H1 (cell line): Measurements from ENCODE around the gene GPS2. TPM values are rescaled to one million over a fixed set of nuclear protein-coding genes. Genes with fewer than 3 reads are reported as not detected.

Source experiments
- CTCF ChIA-PET: fragments of 300-600 bp; sonication (Branson Sonifier 250); formaldehyde crosslinking; loops from one replicate; lab custom pipeline; 2021; ENCODE audit not compliant: partially characterized antibody; lab: Charles Lee
- POLR2A ChIA-PET: fragments of 300-600 bp; sonication (Branson Sonifier 250); formaldehyde crosslinking; loops from one replicate; lab custom pipeline; 2021; ENCODE audit warnings: inconsistent platforms; ENCODE audit not compliant: partially characterized antibody; lab: Charles Lee
- DNase-seq, 2 experiments: peaks; one replicate each; pipeline versions ENCODE4 v3.0.0 to v3.0.0-alpha.2; 2010 to 2022; ENCODE audit warnings: low spot score in 2 of 2, low read depth in 1 of 2, mixed read lengths in 1 of 2
- FAIRE-seq: peaks from 2 replicates; lab custom pipeline; 2011; peaks lifted over from hg19 to GRCh38; lab: Jason Lieb, UNC
- H2AFZ ChIP-seq: 2 replicates; pipeline ENCODE4 v1.8.1; 2012; ENCODE audit warnings: low read length, inconsistent platforms
- H2AK5ac ChIP-seq: 2 replicates; pipeline ENCODE4 v1.6.1; 2013; ENCODE audit warnings: low read depth, low read length
- H2BK120ac ChIP-seq: replicated peaks from 2 replicates; pipeline ENCODE3; 2013; ENCODE audit warnings: low read depth, low read length, inconsistent platforms
- H2BK12ac ChIP-seq: 2 replicates; pipeline ENCODE4 v1.6.1; 2013; ENCODE audit warnings: low read depth, low read length
- H2BK15ac ChIP-seq: 2 replicates; pipeline ENCODE4 v1.6.1; 2013; ENCODE audit warnings: low read length
- H2BK20ac ChIP-seq: 2 replicates; pipeline ENCODE4 v1.6.1; 2013; ENCODE audit warnings: low read length
- H2BK5ac ChIP-seq: 2 replicates; pipeline ENCODE4 v1.6.1; 2013; ENCODE audit warnings: low read depth, low read length
- H3K14ac ChIP-seq: 2 replicates; pipeline ENCODE4 v1.6.1; 2013; ENCODE audit warnings: inconsistent platforms; ENCODE audit not compliant: insufficient read length
- H3K18ac ChIP-seq: 2 replicates; pipeline ENCODE4 v1.6.1; 2013; ENCODE audit warnings: low read length; ENCODE audit errors: extremely low read depth
- H3K23ac ChIP-seq: 2 replicates; pipeline ENCODE4 v1.6.1; 2013; ENCODE audit warnings: inconsistent platforms; ENCODE audit not compliant: insufficient read length
- H3K23me2 ChIP-seq: 2 replicates; pipeline ENCODE4 v1.6.1; 2013; ENCODE audit warnings: low read depth, low read length
- H3K27ac ChIP-seq: 2 replicates; pipeline ENCODE4 v1.6.1; 2011; ENCODE audit warnings: low read depth, low read length, inconsistent platforms
- H3K27me3 ChIP-seq, 4 experiments: replicated peaks in 1 of 4; 1 replicate in 1 of 4; 2 replicates in 3 of 4; pipeline versions ENCODE4 v1.6.1 to v1.8.1; 2011 to 2013; ENCODE audit warnings: low read length in 3 of 4, mild to moderate bottlenecking in 3 of 4, inconsistent platforms in 2 of 4, mixed read lengths in 2 of 4, moderate library complexity in 1 of 4; ENCODE audit not compliant: control insufficient read depth in 3 of 4, insufficient read depth in 3 of 4; ENCODE audit errors: extremely low read depth in 1 of 4
- H3K36me3 ChIP-seq, 4 experiments: 2 replicates each; pipeline versions ENCODE4 v1.6.1 to v1.8.1; 2011 to 2013; ENCODE audit warnings: mild to moderate bottlenecking in 4 of 4, low read length in 3 of 4, moderate library complexity in 2 of 4, control low read depth in 1 of 4, inconsistent platforms in 1 of 4; ENCODE audit not compliant: insufficient read depth in 4 of 4, control insufficient read depth in 2 of 4
- H3K4ac ChIP-seq: replicated peaks from 2 replicates; pipeline ENCODE3; 2013; ENCODE audit warnings: low read length, low read depth, mixed read lengths, inconsistent platforms; ENCODE audit not compliant: insufficient read length
- H3K4me1 ChIP-seq, 4 experiments: replicated peaks in 1 of 4; 1 replicate in 1 of 4; 2 replicates in 3 of 4; pipeline versions ENCODE4 v1.6.1 to v1.8.1; 2011 to 2013; ENCODE audit warnings: low read length in 3 of 4, inconsistent platforms in 2 of 4, mixed read lengths in 1 of 4; ENCODE audit not compliant: insufficient read depth in 4 of 4, control insufficient read depth in 3 of 4
- H3K4me2 ChIP-seq, 2 experiments: 2 replicates each; pipeline versions ENCODE4 v1.6.1 to v1.8.1; 2011 to 2013; ENCODE audit warnings: low read depth in 2 of 2, low read length in 2 of 2, control low read depth in 1 of 2, inconsistent platforms in 1 of 2, mild to moderate bottlenecking in 1 of 2; ENCODE audit not compliant: insufficient read depth in 1 of 2
- H3K4me3 ChIP-seq, 4 experiments: fragments of 200-600, 300-600 bp in 1 of 4; sonication (generic), shearing (Covaris generic), sonication (Bioruptor Twin) in 1 of 4; 2 replicates each; pipeline versions ENCODE4 v1.5.1 to v1.8.1; 2011 to 2016; ENCODE audit warnings: low read length in 4 of 4, low read depth in 3 of 4, control low read depth in 2 of 4, inconsistent platforms in 2 of 4, mild to moderate bottlenecking in 2 of 4, mixed read lengths in 1 of 4, moderate library complexity in 1 of 4; ENCODE audit not compliant: insufficient read depth in 2 of 4; ENCODE audit errors: extremely low read depth in 1 of 4
- H3K56ac ChIP-seq: replicated peaks from 2 replicates; pipeline ENCODE3; 2013; ENCODE audit warnings: low read depth, mild to moderate bottlenecking, mixed read lengths, low read length, inconsistent platforms; ENCODE audit not compliant: insufficient read length
- H3K79me1 ChIP-seq: 2 replicates; pipeline ENCODE4 v1.6.1; 2013; ENCODE audit warnings: low read depth, low read length, control low read depth
- H3K79me2 ChIP-seq, 2 experiments: 2 replicates each; pipeline versions ENCODE4 v1.6.1 to v1.8.1; 2012 to 2013; ENCODE audit warnings: low read length in 2 of 2, mild to moderate bottlenecking in 2 of 2, inconsistent platforms in 1 of 2; ENCODE audit not compliant: insufficient read depth in 2 of 2, control insufficient read depth in 1 of 2
- H3K9ac ChIP-seq, 4 experiments: replicated peaks in 1 of 4; 1 replicate in 1 of 4; 2 replicates in 3 of 4; pipeline versions ENCODE4 v1.6.1 to v1.8.1; 2011 to 2013; ENCODE audit warnings: low read depth in 3 of 4, low read length in 3 of 4, control low read depth in 2 of 4, mild to moderate bottlenecking in 2 of 4, moderate library complexity in 2 of 4, inconsistent platforms in 1 of 4; ENCODE audit errors: extremely low read depth in 1 of 4
- H3K9me3 ChIP-seq, 2 experiments: 2 replicates each; pipeline versions ENCODE4 v1.6.1 to v1.8.1; 2012 to 2013; ENCODE audit warnings: mild to moderate bottlenecking in 2 of 2, moderate library complexity in 2 of 2, control low read depth in 1 of 2, inconsistent platforms in 1 of 2, low read depth in 1 of 2, low read length in 1 of 2, mixed read lengths in 1 of 2; ENCODE audit not compliant: insufficient read depth in 2 of 2
- H4K20me1 ChIP-seq, 2 experiments: replicated peaks in 1 of 2; 2 replicates each; pipeline versions ENCODE3 to v1.8.1; 2011 to 2013; ENCODE audit warnings: inconsistent platforms in 2 of 2, low read length in 2 of 2, mild to moderate bottlenecking in 1 of 2; ENCODE audit not compliant: insufficient read depth in 2 of 2, control insufficient read depth in 1 of 2
- H4K5ac ChIP-seq: 2 replicates; pipeline ENCODE4 v1.6.1; 2013; ENCODE audit warnings: low read length, low read depth, mixed read lengths, inconsistent platforms; ENCODE audit not compliant: insufficient read length
- H4K8ac ChIP-seq: 2 replicates; pipeline ENCODE4 v1.8.0; 2013; ENCODE audit warnings: mild to moderate bottlenecking, moderate library complexity, low read length, inconsistent platforms; ENCODE audit not compliant: insufficient read depth; ENCODE audit errors: extremely low read depth
- H4K91ac ChIP-seq: replicated peaks from 2 replicates; pipeline ENCODE3; 2013; ENCODE audit warnings: low read length, mixed read lengths, inconsistent platforms; ENCODE audit not compliant: insufficient read length
- GTF2F1 ChIP-seq: IDR thresholded peaks from 2 replicates; pipeline ENCODE4 v1.6.1; 2012; ENCODE audit warnings: low read depth, low read length, improper control_type of control experiment, borderline replicate concordance
- KDM4A ChIP-seq: IDR thresholded peaks from one replicate; pipeline ENCODE4 v1.7.1; 2012; ENCODE audit warnings: low read depth, mild to moderate bottlenecking, moderate library complexity, low read length, inconsistent platforms; ENCODE audit not compliant: severe bottlenecking
- POLR2A ChIP-seq, 2 experiments: IDR thresholded peaks; 1 replicate in 1 of 2; 2 replicates in 1 of 2; pipeline ENCODE4 v1.6.1; 2011; ENCODE audit warnings: low read depth in 2 of 2, low read length in 2 of 2, mild to moderate bottlenecking in 2 of 2; ENCODE audit errors: control extremely low read depth in 1 of 2
- RBBP5 ChIP-seq: IDR thresholded peaks from 2 replicates; pipeline ENCODE4 v1.7.1; 2012; ENCODE audit warnings: low read depth, mild to moderate bottlenecking, inconsistent platforms, low read length, moderate library complexity, borderline replicate concordance
- RNF2 ChIP-seq: fragments of 200-900, 300-1000 bp; sonication (generic); IDR thresholded peaks from 2 replicates; pipeline ENCODE4 v1.7.1; 2016; ENCODE audit warnings: borderline replicate concordance, low read depth, mild to moderate bottlenecking, antibody characterized with exemption, low read length; ENCODE audit not compliant: poor library complexity, severe bottlenecking; ENCODE audit errors: missing control alignments
- TAF7 ChIP-seq: optimal IDR thresholded peaks from 2 replicates; pipeline ENCODE3; 2011; ENCODE audit warnings: low read depth, mild to moderate bottlenecking, inconsistent platforms, low read length, moderate library complexity, borderline replicate concordance
- WGBS, 2 experiments: shearing (Covaris generic) in 1 of 2; methylation state at CpG; one replicate each; pipeline versions ENCODE4 v1.1.6 to v1.1.7; 2013 to 2015; ENCODE audit warnings: low lambda C conversion rate in 2 of 2, mixed read lengths in 2 of 2, inconsistent platforms in 1 of 2, low coverage in 1 of 2, missing lambda C conversion rate in 1 of 2; ENCODE audit not compliant: insufficient replicate concordance in 2 of 2, insufficient coverage in 1 of 2, insufficient read length in 1 of 2; ENCODE audit errors: extremely low coverage in 1 of 2, missing lambda C conversion rate in 1 of 2; 5-methylcytosine and 5-hydroxymethylcytosine counted together
- polyA plus RNA-seq, 7 experiments: library from polyadenylated mRNA; depleted of rRNA in 3 of 7; stranded (reverse) in 5 of 7; unstranded in 2 of 7; fragments of >200 nt in 5 of 7; fragments of 200-250 nt in 2 of 7; gene quantifications; 1 replicate in 5 of 7; 2 replicates in 1 of 7; 4 replicates in 1 of 7; pipeline versions ENCODE4 v1.2.1 to v1.2.3, GENCODE V29; 2011 to 2013; ENCODE audit warnings: missing spikeins in 2 of 7, mixed read lengths in 2 of 7
- total RNA-seq: library from RNA; stranded (reverse); fragmentation: NEBNext Ultra II Directional; extraction: Animal tissue kit (Norgen Biotek cat#: 25700); gene quantifications from 2 replicates; pipeline ENCODE4 v1.2.1, GENCODE V29; 2021
- TF ChIP-seq, protein P1 (sequence below), 3 experiments: IDR thresholded peaks; 1 replicate in 2 of 3; 2 replicates in 1 of 3; pipeline versions ENCODE4 v1.5.1 to v1.6.1; 2011; ENCODE audit warnings: low read length in 3 of 3, mild to moderate bottlenecking in 3 of 3, inconsistent platforms in 2 of 3, low read depth in 1 of 3, moderate library complexity in 1 of 3; ENCODE audit not compliant: insufficient read depth in 1 of 3; ENCODE audit errors: control extremely low read depth in 1 of 3

Gene GPS2
- total and polyA plus RNA-seq, 2 of the 8 experiments (the other 6 are each of a cell fraction or from before 2014, with no cell fraction given), result 67.0 to 152 TPM

DNA sequence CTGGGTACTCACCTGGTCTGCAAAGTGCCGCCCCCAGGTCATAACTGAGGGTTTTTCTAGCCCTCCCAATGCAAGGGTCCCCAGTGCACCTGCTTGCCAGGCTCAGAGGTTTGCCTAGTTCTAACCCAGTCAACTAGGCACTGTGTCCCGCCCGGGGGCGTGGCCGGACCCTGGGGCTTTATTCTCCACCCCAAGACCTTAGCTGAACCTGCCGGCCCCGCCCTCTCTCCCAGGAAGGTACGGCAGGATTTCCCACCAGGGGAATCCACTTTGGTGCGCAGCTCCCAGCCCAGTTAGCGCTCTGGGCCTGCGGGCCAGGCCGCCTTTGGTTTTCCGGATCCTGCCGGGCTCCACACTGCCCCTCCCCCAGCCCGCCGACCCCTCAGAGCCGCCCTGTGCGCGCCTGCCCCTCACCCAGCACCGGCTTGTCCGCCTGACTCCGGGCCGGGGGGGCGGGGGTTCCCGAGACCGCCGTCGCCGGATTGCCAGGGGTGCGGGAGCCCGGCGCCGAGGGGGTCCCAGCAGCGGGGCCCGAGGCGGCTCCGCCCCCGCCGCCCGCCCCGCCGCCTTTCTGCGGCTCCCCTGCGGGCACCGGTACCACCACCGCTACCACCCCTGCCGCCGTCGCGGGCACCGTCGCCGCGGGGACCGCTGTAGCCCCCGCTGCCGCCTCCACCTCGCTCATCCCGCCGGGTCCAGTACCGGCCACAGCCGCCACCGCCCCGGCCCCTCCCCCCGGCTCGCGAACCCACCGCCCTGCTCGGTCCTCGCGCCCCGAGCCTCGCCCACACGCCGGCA, 21.1 kb downstream of the GPS2 start:
- no peak overlapping the region for H4K5ac ChIP-seq
- H3K14ac ChIP-seq, result no peak overlapping the region
- no peak overlapping the region for H2BK12ac ChIP-seq
- H3K18ac ChIP-seq, result no peak overlapping the region; the same call in 1 of the 2 replicates
- peak overlapping the region in 1 of 4 experiments; percentile 26; a peak in 3 of 7 replicates for H3K9ac ChIP-seq
- WGBS, 2 experiments, result 9% methylated on average over 9 of the region's 75 CpGs; no CpG with 5 or more reads in 1 of the 2 experiments
- no peak overlapping the region for H2AFZ ChIP-seq
- H3K23ac ChIP-seq, result no peak overlapping the region
- no peak overlapping the region for H3K56ac ChIP-seq
- CTCF ChIA-PET, result interaction anchor here (0.6 to 5.7 kb wide), 4 partner anchors 11 to 15 kb away, joined by 3 to 46 read pairs (median 3); partner anchors contain the start of gene SLC2A4
- H2BK5ac ChIP-seq, result no peak overlapping the region
- H3K4me1 ChIP-seq, result peaks cover 0 to 14% (median 9%) of the 10 kb centered on the region in 4 experiments; a peak in 6 of 7 replicates
- H3K4me2 ChIP-seq, result peak overlapping the region; percentile 65 to 82
- H3K23me2 ChIP-seq, result peaks cover 2% of the 10 kb centered on the region; the same call in 1 of the 2 replicates
- no peak overlapping the region for H4K91ac ChIP-seq
- POLR2A ChIA-PET, result interaction anchor here (0.7 to 6.7 kb wide), 11 partner anchors 9 to 60 kb away, joined by 3 to 94 read pairs (median 7); partner anchors contain the start of genes CTDNEP1, DVL2, ELP5 and GPS2
- H3K79me2 ChIP-seq, result no peaks in the 10 kb centered on the region
- H3K36me3 ChIP-seq, result no peaks in the 10 kb centered on the region
- H3K4me3 ChIP-seq, result peak overlapping the region; percentile 34 to 65 (median 40)
- H3K79me1 ChIP-seq, result peaks cover 2% of the 10 kb centered on the region; the same call in 1 of the 2 replicates
- no peak overlapping the region for H2BK120ac ChIP-seq
- no peak overlapping the region for H3K4ac ChIP-seq
- H3K27ac ChIP-seq, result no peak overlapping the region
- no peaks in the 10 kb centered on the region; a peak in 1 of 4 replicates for H3K9me3 ChIP-seq
- peak in 1 of 2 experiments; percentile 86 for DNase-seq
- H2BK15ac ChIP-seq, result no peak overlapping the region
- H4K8ac ChIP-seq, result peak overlapping the region; percentile 60; the same call in 1 of the 2 replicates
- no peak for FAIRE-seq
- no peak overlapping the region for H2BK20ac ChIP-seq
- H2AK5ac ChIP-seq, result no peak overlapping the region
- peaks cover 3 to 11% (median 9%) of the 10 kb centered on the region in 4 experiments for H3K27me3 ChIP-seq
- H4K20me1 ChIP-seq, result peaks cover 0 to 9% of the 10 kb centered on the region in 2 experiments
- TF ChIP-seq TAF7, result no peak
- TF ChIP-seq POLR2A (IDR thresholded peaks at IDR 0.05; ENCODE audit: control extremely low read depth in 1 of 2, low read depth in 2 of 2, low read length in 2 of 2), result peak in 1 of 2 experiments; percentile 31; a peak in 1 of 3 replicates
- TF ChIP-seq RNF2, result no peak
- 0 out of 2 replicates have a peak, but pooled peaks have one; percentile 35 for TF ChIP-seq GTF2F1
- TF ChIP-seq RBBP5, result 0 out of 2 replicates have a peak, but pooled peaks have one; percentile 22
- peak; percentile 39 for TF ChIP-seq KDM4A
- TF ChIP-seq, protein P1, sequence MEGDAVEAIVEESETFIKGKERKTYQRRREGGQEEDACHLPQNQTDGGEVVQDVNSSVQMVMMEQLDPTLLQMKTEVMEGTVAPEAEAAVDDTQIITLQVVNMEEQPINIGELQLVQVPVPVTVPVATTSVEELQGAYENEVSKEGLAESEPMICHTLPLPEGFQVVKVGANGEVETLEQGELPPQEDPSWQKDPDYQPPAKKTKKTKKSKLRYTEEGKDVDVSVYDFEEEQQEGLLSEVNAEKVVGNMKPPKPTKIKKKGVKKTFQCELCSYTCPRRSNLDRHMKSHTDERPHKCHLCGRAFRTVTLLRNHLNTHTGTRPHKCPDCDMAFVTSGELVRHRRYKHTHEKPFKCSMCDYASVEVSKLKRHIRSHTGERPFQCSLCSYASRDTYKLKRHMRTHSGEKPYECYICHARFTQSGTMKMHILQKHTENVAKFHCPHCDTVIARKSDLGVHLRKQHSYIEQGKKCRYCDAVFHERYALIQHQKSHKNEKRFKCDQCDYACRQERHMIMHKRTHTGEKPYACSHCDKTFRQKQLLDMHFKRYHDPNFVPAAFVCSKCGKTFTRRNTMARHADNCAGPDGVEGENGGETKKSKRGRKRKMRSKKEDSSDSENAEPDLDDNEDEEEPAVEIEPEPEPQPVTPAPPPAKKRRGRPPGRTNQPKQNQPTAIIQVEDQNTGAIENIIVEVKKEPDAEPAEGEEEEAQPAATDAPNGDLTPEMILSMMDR (IDR thresholded peaks at IDR 0.05; ENCODE audit: control extremely low read depth in 1 of 3, insufficient read depth in 1 of 3, low read depth in 1 of 3, low read length in 3 of 3), result 0 out of 4 replicates have a peak, but pooled peaks of 1 of the 3 experiments have one; percentile 1
